Tibial artery (tissue), 4 donors: Measurements from ENCODE around the gene ARHGEF17.

Experiments used
- DNase-seq, 2 donors: peaks; one replicate each; pipeline ENCODE4 v3.0.0-alpha.2; 2019
- H3K27ac ChIP-seq, 2 donors: fragments of 200-600 bp; sonication (generic) in 1 of 2; 1 replicate in 1 of 2; 2 replicates in 1 of 2; pipeline ENCODE4 v1.5.1; 2018 to 2019; ENCODE audit warnings: mild to moderate bottlenecking in 1 of 2
- H3K27me3 ChIP-seq, 2 donors: fragments of 200-600 bp; sonication (generic) in 1 of 2; one replicate each; pipeline versions ENCODE4 v1.5.1 to v1.6.0; 2016 to 2019
- H3K36me3 ChIP-seq, 3 donors: fragments of 200-600 bp; sonication (generic) in 2 of 3; one replicate each; pipeline ENCODE4 v1.5.1; 2016 to 2019; ENCODE audit warnings: mild to moderate bottlenecking in 2 of 3
- H3K4me1 ChIP-seq, 4 donors: fragments of 200-600 bp; sonication (generic) in 2 of 4; 1 replicate in 3 of 4; 2 replicates in 1 of 4; pipeline ENCODE4 v1.5.1; 2016 to 2019
- H3K4me3 ChIP-seq, 2 donors: fragments of 200-600 bp; sonication (generic) in 1 of 2; 1 replicate in 1 of 2; 2 replicates in 1 of 2; pipeline ENCODE4 v1.5.1; 2018 to 2019; ENCODE audit warnings: mild to moderate bottlenecking in 2 of 2
- H3K9me3 ChIP-seq, 3 donors: fragments of 200-600 bp; sonication (generic) in 1 of 3; one replicate each; pipeline ENCODE4 v1.5.1; 2016 to 2019
- intact Hi-C: fragments of 100-400 bp; cut with DNase I; formaldehyde crosslinking; loops from one replicate; pipeline ENCODE4 v1.15.0; 2023; ENCODE audit warnings: low total_unique reads
- TF ChIP-seq, protein P1 (sequence below), 2 experiments: fragments of 200-600 bp in 1 of 2; fragments of 450-650 bp in 1 of 2; IDR thresholded peaks; one replicate each; pipeline ENCODE4 v1.5.1; 2017 to 2019; ENCODE audit warnings: antibody characterized with exemption in 2 of 2, mild to moderate bottlenecking in 1 of 2, moderate library complexity in 1 of 2

ARHGEF17 gene

GRCh38 chr11:73265278-73265810, 42.7 kb upstream of the ARHGEF17 start:
- H3K4me1 ChIP-seq = peaks cover 0 to 37% (median 30%) of the 10 kb centered on the region in 4 donors
- TF ChIP-seq, protein P1, sequence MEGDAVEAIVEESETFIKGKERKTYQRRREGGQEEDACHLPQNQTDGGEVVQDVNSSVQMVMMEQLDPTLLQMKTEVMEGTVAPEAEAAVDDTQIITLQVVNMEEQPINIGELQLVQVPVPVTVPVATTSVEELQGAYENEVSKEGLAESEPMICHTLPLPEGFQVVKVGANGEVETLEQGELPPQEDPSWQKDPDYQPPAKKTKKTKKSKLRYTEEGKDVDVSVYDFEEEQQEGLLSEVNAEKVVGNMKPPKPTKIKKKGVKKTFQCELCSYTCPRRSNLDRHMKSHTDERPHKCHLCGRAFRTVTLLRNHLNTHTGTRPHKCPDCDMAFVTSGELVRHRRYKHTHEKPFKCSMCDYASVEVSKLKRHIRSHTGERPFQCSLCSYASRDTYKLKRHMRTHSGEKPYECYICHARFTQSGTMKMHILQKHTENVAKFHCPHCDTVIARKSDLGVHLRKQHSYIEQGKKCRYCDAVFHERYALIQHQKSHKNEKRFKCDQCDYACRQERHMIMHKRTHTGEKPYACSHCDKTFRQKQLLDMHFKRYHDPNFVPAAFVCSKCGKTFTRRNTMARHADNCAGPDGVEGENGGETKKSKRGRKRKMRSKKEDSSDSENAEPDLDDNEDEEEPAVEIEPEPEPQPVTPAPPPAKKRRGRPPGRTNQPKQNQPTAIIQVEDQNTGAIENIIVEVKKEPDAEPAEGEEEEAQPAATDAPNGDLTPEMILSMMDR (IDR thresholded peaks at IDR 0.05) = no peak
- intact Hi-C loops = no loop called here
- H3K27me3 ChIP-seq = no peaks in the 10 kb centered on the region
- H3K36me3 ChIP-seq = no peaks in the 10 kb centered on the region
- no peaks in the 10 kb centered on the region for H3K9me3 ChIP-seq
- H3K27ac ChIP-seq = peak overlapping the region; percentile 69 to 78
- no peak for DNase-seq
- H3K4me3 ChIP-seq = peak overlapping the region; percentile 45 to 55

DNA sequence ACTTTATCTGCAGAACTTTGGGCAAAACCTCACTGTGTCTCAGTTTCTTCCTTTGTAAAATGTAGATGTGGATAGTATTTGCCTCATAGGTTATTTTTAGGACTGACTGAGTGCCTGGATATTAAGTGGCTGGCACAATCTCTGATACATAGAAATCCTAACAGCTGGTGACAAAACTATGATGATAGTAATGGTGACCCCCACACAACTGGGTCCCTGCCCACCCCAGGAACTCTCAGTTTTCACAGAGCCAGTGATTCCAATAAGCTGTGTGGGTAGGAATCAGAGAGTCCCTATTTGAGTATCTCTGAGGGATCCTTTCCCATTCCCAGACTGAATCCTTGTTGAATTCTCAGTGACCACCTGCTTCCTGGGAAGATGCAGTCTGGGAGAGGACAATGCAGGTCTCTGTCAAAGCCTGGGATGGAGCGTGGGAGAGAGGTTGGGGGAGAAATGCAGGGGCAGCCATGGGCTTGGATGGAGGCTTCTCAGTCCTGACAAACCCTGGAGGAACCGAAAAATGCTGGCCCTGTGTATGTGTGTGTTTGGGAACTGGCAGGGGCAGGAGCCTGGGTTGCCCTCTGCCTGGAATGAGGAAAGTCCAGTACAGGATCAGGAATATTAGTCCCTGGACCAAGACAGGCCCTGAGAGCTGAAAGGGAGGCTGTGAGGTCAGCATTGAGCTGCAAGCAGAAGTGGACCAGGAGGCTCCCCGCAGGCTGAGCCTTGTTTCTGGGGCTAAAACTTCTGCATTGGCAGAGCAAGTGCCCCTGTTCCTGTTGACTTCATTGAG, 42.0 kb upstream of the ARHGEF17 start:
- Histone ChIP-seq H3K4me3 (no peak overlapping the region), H3K27ac (peak overlapping the region; percentile 69 to 78), H3K9me3 (no peaks in the 10 kb centered on the region), H3K27me3 (no peaks in the 10 kb centered on the region), H3K36me3 (no peaks in the 10 kb centered on the region), H3K4me1 (peaks cover 0 to 37% (median 30%) of the 10 kb centered on the region in 4 donors)
- intact Hi-C loops = no loop called here
- TF ChIP-seq, protein P1 (IDR thresholded peaks at IDR 0.05) = no peak
- no peak for DNase-seq

DNA sequence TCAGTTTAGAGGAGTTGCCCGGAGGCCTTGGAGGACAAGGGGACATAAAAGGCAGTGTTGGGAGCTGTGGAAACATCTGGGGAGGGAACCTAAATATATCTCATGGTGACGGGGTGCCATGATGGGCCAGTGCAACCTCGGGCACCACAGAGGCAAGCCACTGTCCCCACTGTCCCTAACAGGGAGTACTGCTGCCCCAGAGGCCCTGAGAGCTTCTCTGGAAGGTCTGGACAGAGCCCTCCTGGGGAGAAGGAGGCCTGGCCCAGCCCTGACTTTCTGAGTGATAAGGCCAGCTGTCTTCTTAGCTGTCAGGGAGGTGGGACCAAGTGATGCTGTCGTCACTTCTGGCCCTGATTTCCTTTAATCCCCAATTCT, 41.4 kb upstream of the ARHGEF17 start:
- no peaks in the 10 kb centered on the region for H3K27me3 ChIP-seq
- H3K27ac ChIP-seq = peak overlapping the region; percentile 69 to 78
- no peaks in the 10 kb centered on the region for H3K9me3 ChIP-seq
- TF ChIP-seq, protein P1 (IDR thresholded peaks at IDR 0.05) = no peak
- DNase-seq = no peak
- peaks cover 0 to 37% (median 30%) of the 10 kb centered on the region in 4 donors for H3K4me1 ChIP-seq
- no peaks in the 10 kb centered on the region for H3K36me3 ChIP-seq
- H3K4me3 ChIP-seq = no peak overlapping the region
- intact Hi-C loops = no loop called here

- Histone ChIP-seq H3K4me3 (no peak overlapping the region), H3K9me3 (no peaks in the 10 kb centered on the region), H3K4me1 (peaks cover 0 to 37% (median 30%) of the 10 kb centered on the region in 4 donors), H3K36me3 (no peaks in the 10 kb centered on the region), H3K27ac (peak overlapping the region; percentile 69 to 78), H3K27me3 (no peaks in the 10 kb centered on the region)
- DNase-seq = no peak
- TF ChIP-seq, protein P1 (IDR thresholded peaks at IDR 0.05) = no peak
- intact Hi-C loops = no loop called here
Measured at GRCh38 chr11:73267122-73267846, 40.8 kb upstream of the ARHGEF17 start.

DNA sequence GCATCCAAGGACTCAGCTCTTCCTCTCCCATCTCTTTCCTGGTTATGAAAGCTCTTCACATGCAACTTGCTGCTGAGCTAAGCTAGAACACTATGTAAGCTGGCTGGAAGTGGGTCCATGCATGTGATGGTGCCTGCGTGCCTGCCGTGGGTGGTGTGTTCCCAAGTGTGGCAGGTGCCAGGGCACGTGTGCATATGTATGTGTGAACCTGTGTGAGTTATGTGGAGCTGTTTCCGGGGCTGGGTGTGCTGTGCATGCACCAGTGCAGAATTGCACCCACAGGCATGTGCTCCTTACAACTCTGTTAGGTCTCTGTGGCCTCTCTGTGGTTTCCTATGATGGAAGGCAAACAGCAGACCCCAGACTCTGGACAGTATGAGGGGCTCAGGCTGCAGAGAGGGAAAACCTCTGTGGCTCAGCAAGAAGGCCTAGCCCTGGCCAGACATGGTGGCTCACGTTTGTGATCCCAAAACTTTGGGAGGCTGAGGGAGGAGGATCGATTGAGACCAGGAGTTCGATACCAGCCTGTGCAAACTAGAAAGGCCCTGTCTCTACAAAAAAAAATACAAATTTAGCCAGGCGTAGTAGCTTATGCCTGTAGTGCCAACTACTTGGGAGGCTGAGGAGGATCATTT, 40.1 kb upstream of the ARHGEF17 start:
- H3K4me3 ChIP-seq = no peak overlapping the region
- no peaks in the 10 kb centered on the region for H3K9me3 ChIP-seq
- DNase-seq = no peak
- H3K27ac ChIP-seq = no peak overlapping the region
- H3K4me1 ChIP-seq = peaks cover 0 to 37% (median 30%) of the 10 kb centered on the region in 4 donors
- TF ChIP-seq, protein P1 (IDR thresholded peaks at IDR 0.05) = no peak
- intact Hi-C loops = no loop called here
- no peaks in the 10 kb centered on the region for H3K27me3 ChIP-seq
- H3K36me3 ChIP-seq = no peaks in the 10 kb centered on the region
